SK-N-SH treated with all-trans-retinoic acid at 6 μM for 48 hours (cell line): ENCODE results near the gene EID1.

Experiments used
- BACH2 ChIP-seq: fragments of 250-450 bp; sonication (Bioruptor Pico); IDR thresholded peaks from 2 replicates; pipeline ENCODE4 v1.9.0; 2021; ENCODE audit warnings: mild to moderate bottlenecking, borderline replicate concordance
- CREB5 ChIP-seq: fragments of 250-450 bp; sonication (Bioruptor Pico); IDR thresholded peaks from 2 replicates; pipeline ENCODE4 v1.5.1; 2020; ENCODE audit warnings: low read depth, mild to moderate bottlenecking, moderate library complexity
- CSDC2 ChIP-seq: fragments of 250-450 bp; sonication (Bioruptor Pico); IDR thresholded peaks from 2 replicates; pipeline ENCODE4 v1.5.0; 2020; ENCODE audit warnings: mild to moderate bottlenecking, moderate library complexity
- CSRNP3 ChIP-seq: fragments of 250-450 bp; sonication (Bioruptor Pico); IDR thresholded peaks from 2 replicates; pipeline ENCODE4 v1.5.1; 2021; ENCODE audit warnings: mild to moderate bottlenecking, moderate library complexity
- ESRRG ChIP-seq: fragments of 250-450 bp; sonication (Bioruptor Pico); IDR thresholded peaks from 2 replicates; pipeline ENCODE4 v1.6.1; 2021; ENCODE audit warnings: mild to moderate bottlenecking
- ISL1 ChIP-seq: fragments of 250-450 bp; sonication (Bioruptor Pico); IDR thresholded peaks from 2 replicates; pipeline ENCODE4 v2.1.2; 2022; ENCODE audit warnings: mild to moderate bottlenecking, moderate library complexity
- OSR1 ChIP-seq: fragments of 250-450 bp; sonication (Bioruptor Pico); IDR thresholded peaks from 2 replicates; pipeline ENCODE4 v1.8.0; 2022; ENCODE audit warnings: moderate library complexity, mild to moderate bottlenecking, inconsistent platforms
- PPARA ChIP-seq: fragments of 250-450 bp; sonication (Bioruptor Pico); IDR thresholded peaks from 2 replicates; pipeline ENCODE4 v1.5.0; 2020; ENCODE audit warnings: mild to moderate bottlenecking, borderline replicate concordance
- SNAI2 ChIP-seq: fragments of 250-450 bp; sonication (Bioruptor Pico); IDR thresholded peaks from 2 replicates; pipeline ENCODE4 v1.5.0; 2020; ENCODE audit warnings: mild to moderate bottlenecking, moderate library complexity
- TCF4 ChIP-seq: fragments of 250-450 bp; sonication (Bioruptor Pico); IDR thresholded peaks from 2 replicates; pipeline ENCODE4 v1.8.0; 2021; ENCODE audit warnings: mild to moderate bottlenecking, moderate library complexity, borderline replicate concordance
- ZFP3 ChIP-seq: fragments of 250-450 bp; sonication (Bioruptor Pico); IDR thresholded peaks from 2 replicates; pipeline ENCODE4 v1.5.0; 2020; ENCODE audit warnings: mild to moderate bottlenecking, moderate library complexity
- ZNF8 ChIP-seq: fragments of 450-650 bp; formaldehyde crosslinking; IDR thresholded peaks from 2 replicates; pipeline ENCODE4 v1.5.0; 2020; ENCODE audit warnings: mild to moderate bottlenecking, moderate library complexity

- no peak for TF ChIP-seq ZFP3
- TF ChIP-seq ESRRG (CRISPR knock-in tag): no peak
- no peak for TF ChIP-seq CSDC2 (CRISPR knock-in tag)
- TF ChIP-seq PPARA (CRISPR knock-in tag): no peak
- TF ChIP-seq CSRNP3 (CRISPR knock-in tag): no peak
- TF ChIP-seq ZNF8: no peak
- no peak for TF ChIP-seq TCF4 (CRISPR knock-in tag)
- no peak for TF ChIP-seq SNAI2 (CRISPR knock-in tag)
- no peak for TF ChIP-seq OSR1
- no peak for TF ChIP-seq ISL1
- TF ChIP-seq BACH2 (CRISPR knock-in tag): no peak
- no peak for TF ChIP-seq CREB5 (CRISPR knock-in tag)
Observed at GRCh38 chr15:48896869-48897814, 19.2 kb downstream of the EID1 start.
